Pulmonary artery endothelial cell (primary cell): ENCODE results near the gene ARFGAP2. TPM values are rescaled to one million over a fixed set of nuclear protein-coding genes. Genes with fewer than 3 reads are reported as not detected.
"Not testable (repeated sequence)": the region's sequence is repeated elsewhere in the genome, so short reads cannot be mapped to it uniquely, and the experiment has no call there.

Experiments
- DNase-seq: peaks from one replicate; pipeline ENCODE4 v3.0.0-alpha.2; 2011; ENCODE audit warnings: low read depth, low spot score
- total RNA-seq: library from RNA; depleted of rRNA; stranded (reverse); fragments of >200 nt; gene quantifications from 2 replicates; pipeline ENCODE4 v1.2.3, GENCODE V29; 2014

Gene ARFGAP2
- total RNA-seq, 1 donor from 2014 or later, result 81.7 TPM

- DNase-seq, result no peak
Observed at GRCh38 chr11:47149782-47150181, 26.9 kb downstream of the ARFGAP2 start.

- DNase-seq, result no peak
Observed at GRCh38 chr11:47148903-47149531, 27.7 kb downstream of the ARFGAP2 start.

DNA sequence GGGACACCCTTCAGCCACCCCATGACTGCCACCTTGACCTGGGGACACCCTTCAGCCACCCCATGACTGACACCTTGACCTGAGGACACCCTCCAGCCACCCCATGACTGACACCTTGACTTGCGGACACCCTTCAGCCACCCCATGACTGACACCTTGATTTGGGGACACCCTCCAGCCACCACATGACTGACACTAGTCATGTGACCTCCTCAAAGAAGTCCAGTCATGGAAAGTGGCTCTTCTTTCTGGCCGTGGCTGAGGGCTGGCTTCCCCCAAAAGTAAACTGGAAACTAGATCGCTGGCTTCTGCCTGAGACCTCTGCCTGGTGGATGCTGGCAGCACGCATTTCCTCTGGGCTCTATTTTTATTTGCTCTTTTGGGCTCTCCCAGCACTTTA is 28.4 kb downstream of the ARFGAP2 start:
- DNase-seq, result no peak

DNA sequence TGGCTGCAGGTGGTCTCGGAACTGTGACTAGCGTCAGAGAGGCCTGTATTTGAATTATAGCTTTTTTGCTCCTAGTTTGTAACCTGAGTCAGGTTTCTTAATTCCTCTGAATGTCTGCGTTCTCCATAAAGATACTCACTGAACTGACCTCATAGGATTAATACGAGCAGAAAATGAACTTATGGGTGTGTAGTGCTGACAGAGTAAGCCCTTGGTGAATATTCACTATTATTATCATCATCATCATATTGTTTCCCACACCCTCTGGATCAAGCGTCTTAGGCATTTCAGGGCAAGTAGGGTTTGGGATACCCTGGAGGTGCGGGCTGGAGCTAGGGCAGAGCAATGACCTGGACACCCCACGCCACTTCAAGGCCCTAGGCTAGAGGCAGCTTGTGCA is 29.0 kb downstream of the ARFGAP2 start:
- no peak for DNase-seq

- DNase-seq, result no peak
Observed at GRCh38 chr11:47147250-47147649, 29.4 kb downstream of the ARFGAP2 start.

GRCh38 chr11:47144541-47144940 is 32.1 kb downstream of the ARFGAP2 start:
- DNase-seq, result no peak

DNA sequence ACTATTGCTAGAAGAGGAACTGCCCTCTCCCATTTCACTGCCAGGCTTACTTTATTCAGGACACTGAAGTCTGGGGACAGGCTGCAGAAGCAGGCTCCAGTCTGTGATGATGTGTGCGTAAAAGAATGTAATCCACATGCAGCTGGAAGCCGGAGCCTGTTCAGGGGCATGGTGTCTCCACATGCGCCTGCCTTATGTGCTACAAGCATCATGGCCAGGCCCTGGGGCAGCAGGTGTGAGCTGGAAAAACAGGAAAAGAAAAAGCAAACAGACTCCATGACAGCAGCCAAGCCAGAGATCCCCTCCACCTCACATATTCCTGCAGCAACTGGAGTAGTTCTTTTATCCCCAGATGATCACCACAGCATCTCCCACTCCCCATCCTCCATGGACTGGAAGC is 33.4 kb downstream of the ARFGAP2 start:
- no peak for DNase-seq

GRCh38 chr11:47139878-47140277 is 36.8 kb downstream of the ARFGAP2 start:
- no peak for DNase-seq

DNA sequence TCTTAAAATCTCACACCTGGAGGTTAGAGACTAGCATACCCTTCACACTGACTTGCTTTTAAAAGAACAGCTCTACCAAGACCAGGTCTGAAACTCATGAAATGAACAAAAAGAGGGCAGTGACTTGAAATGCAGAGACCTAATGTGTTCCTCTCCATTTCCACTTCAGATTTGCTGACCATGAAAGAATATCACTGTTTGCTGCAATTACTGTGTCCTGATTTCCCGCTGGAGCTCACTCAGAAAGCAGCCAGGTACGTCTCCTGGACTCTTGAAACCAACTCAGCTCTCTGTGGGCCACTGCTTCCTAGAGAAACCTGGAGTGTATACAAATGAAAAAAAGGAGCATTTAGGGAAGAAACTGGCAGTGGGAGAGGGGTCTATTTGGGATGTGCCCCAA is 39.2 kb downstream of the ARFGAP2 start:
- no peak for DNase-seq

GRCh38 chr11:47136921-47137320 is 39.8 kb downstream of the ARFGAP2 start:
- DNase-seq, result no peak

DNA sequence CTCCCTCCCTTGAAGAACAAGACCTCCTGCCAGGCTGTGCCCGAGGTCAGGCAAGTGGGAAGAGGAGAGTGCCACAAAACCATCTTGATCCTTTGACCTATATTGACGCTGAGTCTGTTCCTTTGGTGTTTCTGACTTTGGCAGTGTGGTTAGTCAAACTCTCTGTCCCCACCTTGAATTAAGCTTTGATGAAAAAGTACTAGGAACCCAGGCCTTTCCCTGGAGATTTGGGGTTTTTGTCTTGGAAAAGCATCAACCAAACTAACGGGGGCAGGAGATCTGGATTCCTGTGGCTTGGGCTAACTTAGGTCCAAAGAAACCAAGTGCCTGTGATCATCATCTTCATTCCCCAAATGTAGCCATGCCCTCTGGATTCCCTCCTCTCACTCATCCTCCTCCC is 40.4 kb downstream of the ARFGAP2 start:
- no peak for DNase-seq

GRCh38 chr11:47132981-47133380 is 43.7 kb downstream of the ARFGAP2 start:
- no peak for DNase-seq

- DNase-seq, result no peak
Observed at GRCh38 chr11:47132490-47132889, 44.2 kb downstream of the ARFGAP2 start.

DNA sequence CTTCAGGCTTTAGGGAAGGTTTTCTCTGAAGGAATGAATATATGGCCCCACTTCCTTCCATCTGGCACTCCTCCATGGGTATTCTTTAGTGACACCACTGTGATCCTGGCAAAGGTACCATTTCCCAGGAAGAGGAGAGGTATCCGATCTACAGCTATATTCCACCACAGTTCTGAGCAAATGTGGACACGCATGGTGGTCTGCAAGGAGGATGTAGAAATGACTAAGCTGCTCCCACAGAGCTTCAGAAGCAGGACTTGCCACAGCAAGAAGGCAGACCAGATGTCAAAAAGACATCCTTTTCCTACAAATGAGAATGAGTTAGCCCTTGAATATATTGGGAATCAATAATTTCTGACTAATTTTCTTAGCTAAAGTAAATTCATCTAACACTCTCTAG is 45.5 kb downstream of the ARFGAP2 start:
- DNase-seq, result no peak

DNA sequence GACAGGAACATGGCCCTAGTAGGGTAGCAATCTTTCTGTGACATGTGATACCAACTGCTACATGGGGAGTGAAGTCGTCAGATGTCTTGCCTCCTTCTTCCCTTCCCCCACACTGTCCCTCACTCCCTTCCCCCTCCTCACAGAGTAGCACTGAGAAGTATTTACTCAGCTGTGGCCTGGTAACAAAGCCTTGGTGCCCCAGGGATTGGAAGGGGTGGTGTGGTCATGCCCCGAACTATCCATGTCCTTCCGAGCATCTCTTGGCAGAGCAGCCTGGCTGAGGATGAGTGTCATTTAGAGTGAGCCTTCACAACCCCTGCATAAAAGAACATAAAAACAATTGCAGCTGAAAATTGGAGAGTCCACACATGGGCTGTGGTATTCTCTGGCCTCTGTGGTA is 46.1 kb downstream of the ARFGAP2 start:
- DNase-seq, result no peak

DNA sequence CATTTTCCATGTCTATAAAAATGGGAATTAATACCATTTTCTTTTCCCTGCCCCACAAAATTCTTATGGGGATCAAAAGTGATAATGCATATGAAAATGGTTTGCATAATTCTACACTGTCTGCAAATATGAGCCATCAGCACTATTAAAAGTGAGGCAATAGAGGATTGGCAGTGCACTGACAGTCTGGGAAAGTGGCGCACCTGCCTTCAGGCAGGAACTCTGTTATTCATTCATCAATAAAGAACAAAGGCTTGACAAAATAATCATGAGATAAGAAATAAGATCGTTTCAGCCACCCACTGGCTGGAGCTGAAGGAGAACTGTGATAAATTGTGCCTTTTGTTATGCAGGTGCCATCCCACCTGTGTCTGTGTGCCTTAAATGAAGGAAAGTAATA is 49.5 kb downstream of the ARFGAP2 start:
- no peak for DNase-seq

DNA sequence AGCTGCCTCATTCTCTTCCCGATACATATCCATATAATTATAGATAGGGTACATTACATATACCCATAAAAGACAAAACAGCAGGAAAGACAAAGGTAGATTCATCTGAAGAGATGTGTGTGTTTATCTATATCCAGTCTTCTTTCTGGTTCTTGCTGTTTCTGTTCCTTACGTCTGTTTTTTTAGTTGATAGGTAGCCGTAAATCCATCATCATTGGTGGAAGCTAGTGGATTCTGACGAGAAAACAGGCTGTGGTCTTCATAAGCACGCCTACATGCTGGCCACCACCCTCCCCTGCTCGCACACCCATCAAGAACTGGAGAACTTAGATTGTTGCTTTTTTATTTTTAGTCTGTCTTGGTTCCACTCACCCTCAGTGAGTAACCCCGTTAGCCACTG is 51.6 kb downstream of the ARFGAP2 start:
- no peak for DNase-seq

DNA sequence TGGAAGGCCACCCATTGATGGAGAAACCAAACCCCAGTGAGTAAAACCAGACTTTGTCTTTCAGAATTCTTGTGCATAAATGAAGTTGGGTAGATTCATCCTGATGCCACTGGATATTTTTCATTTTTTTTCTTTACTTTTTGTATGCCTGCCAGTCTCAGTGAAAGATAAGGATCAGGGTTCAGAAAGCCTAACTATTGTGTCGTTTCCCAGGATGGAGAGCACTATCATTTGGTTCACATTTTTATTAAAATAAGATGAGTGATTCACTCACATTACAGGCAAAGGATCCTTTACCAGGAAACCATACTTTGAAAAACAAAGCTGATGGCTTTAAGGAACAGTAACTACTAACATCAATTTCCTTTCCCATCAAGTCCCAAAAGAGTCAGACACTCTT is 52.0 kb downstream of the ARFGAP2 start:
- no peak for DNase-seq

DNA sequence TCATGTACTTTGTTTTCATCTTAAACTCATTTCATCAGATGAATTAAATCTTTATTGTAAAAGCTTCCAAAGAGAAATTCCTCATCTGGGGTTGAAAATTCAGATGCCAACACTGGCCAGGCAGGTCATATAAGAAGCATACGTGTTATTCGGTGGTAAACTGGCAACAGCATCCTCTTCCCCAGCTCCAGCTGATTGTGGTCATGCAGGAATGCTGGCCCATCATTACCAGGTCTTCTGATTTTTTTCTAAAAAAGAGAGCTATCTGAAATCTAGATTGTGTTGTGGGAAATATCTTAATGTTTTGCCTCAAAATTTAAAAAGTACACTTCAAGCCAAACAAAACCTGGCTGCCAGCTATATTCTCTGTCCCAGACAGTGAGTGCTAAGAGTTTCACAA is 53.6 kb downstream of the ARFGAP2 start:
- DNase-seq, result no peak

- no peak for DNase-seq
Observed at GRCh38 chr11:47121731-47122130, 54.9 kb downstream of the ARFGAP2 start.

DNA sequence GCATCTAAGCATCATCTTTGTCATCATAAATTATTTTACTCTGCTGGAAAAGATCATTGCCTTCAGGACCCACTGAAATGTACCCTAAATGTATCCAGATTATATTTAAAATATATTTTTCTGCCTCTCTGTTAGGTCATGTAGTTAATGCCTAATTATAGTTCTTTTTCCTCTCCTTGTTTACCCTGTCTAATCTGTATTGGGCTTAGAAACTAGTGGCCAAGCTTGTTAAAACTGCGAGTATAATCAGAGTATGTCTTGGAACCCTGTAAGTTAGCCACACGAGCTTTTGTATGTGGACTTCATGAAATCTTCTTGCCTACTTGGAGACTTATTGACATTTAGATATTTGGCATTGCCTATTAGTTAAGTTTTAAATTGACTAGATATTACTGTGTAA is 55.6 kb downstream of the ARFGAP2 start:
- DNase-seq, result no peak

DNA sequence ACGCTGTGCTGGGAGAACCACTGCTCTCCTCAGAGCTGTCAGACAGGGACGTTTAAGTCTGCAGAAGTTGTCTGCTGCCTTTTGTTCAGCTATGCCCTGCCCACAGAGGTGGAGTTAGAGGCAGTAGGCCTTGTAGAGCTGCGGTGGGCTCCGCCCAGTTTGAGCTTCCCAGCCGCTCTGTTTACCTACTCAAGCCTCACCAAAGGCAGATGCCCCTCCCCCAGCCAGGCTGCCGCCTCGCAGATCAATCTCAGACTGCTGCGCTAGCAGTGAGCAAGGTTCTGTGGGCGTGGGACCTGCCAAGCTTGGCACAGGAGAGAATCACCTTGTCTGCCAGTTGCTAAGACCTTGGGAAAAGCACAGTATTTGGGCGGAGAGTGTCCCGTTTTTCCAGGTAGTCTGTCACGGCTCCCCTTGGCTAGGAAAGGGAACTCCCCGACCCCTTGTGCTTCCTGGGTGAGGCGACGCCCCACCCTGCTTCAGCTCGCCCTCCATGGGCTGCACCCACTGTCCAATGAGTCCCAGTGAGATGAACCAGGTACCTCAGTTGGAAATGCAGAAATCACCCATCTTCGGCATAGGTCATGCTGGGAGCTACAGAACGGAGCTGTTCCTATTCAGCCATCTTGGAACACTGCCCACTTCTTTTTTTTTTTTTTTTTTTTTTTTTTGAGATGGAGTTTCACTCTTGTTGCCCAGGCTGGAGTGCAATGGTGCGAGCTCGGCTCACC is 57.6 kb downstream of the ARFGAP2 start:
- DNase-seq, result not testable (repeated sequence)
